DND-41 (cell line): Measurements from ENCODE around the gene POU2AF1.

Experiments
- ATAC-seq: fragments of 200-7000 bp; cut with Tn5 transposase; 3 replicates; pipeline ENCODE4 v1.9.1; 2021; ENCODE audit warnings: low read depth; ENCODE audit not compliant: insufficient read depth
- DNase-seq: peaks from one replicate; pipeline ENCODE4 v3.0.0-alpha.2; 2020
- H2AFZ ChIP-seq: 2 replicates; pipeline ENCODE4 v1.6.0; 2012; ENCODE audit warnings: low read depth, low read length
- H3K27ac ChIP-seq: 2 replicates; pipeline ENCODE4 v1.5.1; 2012; ENCODE audit warnings: low read length, inconsistent platforms
- H3K27me3 ChIP-seq: fragments of 200-600 bp; sonication (generic); 2 replicates; pipeline ENCODE4 v1.6.0; 2012; ENCODE audit warnings: low read length, mild to moderate bottlenecking, inconsistent platforms; ENCODE audit not compliant: insufficient read depth, poor library complexity
- H3K36me3 ChIP-seq: 2 replicates; pipeline ENCODE4 v1.5.1; 2012; ENCODE audit warnings: low read length, inconsistent platforms; ENCODE audit not compliant: insufficient read depth
- H3K4me1 ChIP-seq: 2 replicates; pipeline ENCODE4 v1.5.1; 2012; ENCODE audit warnings: mild to moderate bottlenecking, low read length; ENCODE audit not compliant: insufficient read depth
- H3K4me2 ChIP-seq: 2 replicates; pipeline ENCODE4 v1.6.0; 2012; ENCODE audit warnings: mild to moderate bottlenecking, moderate library complexity, low read length, inconsistent platforms; ENCODE audit not compliant: insufficient read depth
- H3K4me3 ChIP-seq, 2 experiments: fragments of 200-600 bp in 1 of 2; shearing (Covaris generic) in 1 of 2; 2 replicates each; pipeline ENCODE4 v1.5.1; 2012 to 2016; ENCODE audit warnings: inconsistent platforms in 2 of 2, low read length in 2 of 2, mild to moderate bottlenecking in 2 of 2, low read depth in 1 of 2, moderate library complexity in 1 of 2
- H3K79me2 ChIP-seq: 2 replicates; pipeline ENCODE4 v1.6.0; 2012; ENCODE audit warnings: low read length, inconsistent platforms; ENCODE audit not compliant: insufficient read depth
- H3K9ac ChIP-seq: 2 replicates; pipeline ENCODE4 v1.6.0; 2012; ENCODE audit warnings: low read depth, mild to moderate bottlenecking, inconsistent platforms, low read length, moderate library complexity
- H3K9me3 ChIP-seq: 2 replicates; pipeline ENCODE4 v1.5.1; 2012; ENCODE audit warnings: low read length, moderate library complexity, mild to moderate bottlenecking, inconsistent platforms; ENCODE audit not compliant: insufficient read depth, severe bottlenecking
- H4K20me1 ChIP-seq: 2 replicates; pipeline ENCODE4 v1.6.0; 2012; ENCODE audit warnings: low read length; ENCODE audit not compliant: insufficient read depth
- CTCF ChIP-seq: IDR thresholded peaks from 2 replicates; pipeline ENCODE4 v1.5.1; 2012; ENCODE audit warnings: borderline replicate concordance, low read length, moderate library complexity, mild to moderate bottlenecking; ENCODE audit not compliant: poor library complexity, severe bottlenecking; ENCODE audit errors: extremely low read depth
- EZH2 ChIP-seq: IDR thresholded peaks from 3 replicates; pipeline ENCODE4 v1.6.1; 2012; ENCODE audit warnings: borderline replicate concordance, low read depth, mild to moderate bottlenecking, moderate library complexity, low read length, inconsistent platforms; ENCODE audit not compliant: severe bottlenecking

Gene POU2AF1

DNA sequence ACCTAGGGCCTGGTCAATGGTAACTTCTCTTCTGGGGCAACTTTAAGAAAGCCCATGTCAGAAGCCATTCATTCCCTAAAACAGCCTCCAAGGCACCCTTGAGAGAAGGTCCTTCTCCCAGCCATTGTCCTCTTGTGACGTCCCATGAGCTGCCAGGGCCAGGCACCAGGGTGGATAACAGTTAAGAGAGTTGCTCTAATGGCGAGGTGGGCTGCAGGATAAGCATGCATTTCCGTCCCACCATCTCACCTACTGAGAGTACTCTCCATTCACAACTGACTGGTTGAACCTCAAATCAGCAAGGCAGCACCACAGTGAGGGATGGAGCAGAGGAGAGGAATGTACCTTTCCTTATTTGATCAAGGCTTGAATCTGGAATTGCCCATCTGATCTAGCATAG lies 14.6 kb downstream of the POU2AF1 start:
- no peak for DNase-seq
- no peaks in the 10 kb centered on the region for H3K27me3 ChIP-seq
- H3K4me1 ChIP-seq: no peaks in the 10 kb centered on the region
- no peak overlapping the region for H3K4me3 ChIP-seq
- TF ChIP-seq CTCF (no peak), EZH2 (no peak)
- H3K4me2 ChIP-seq: no peak overlapping the region
- ATAC-seq: no peak
- no peak overlapping the region for H3K27ac ChIP-seq
- no peaks in the 10 kb centered on the region for H3K9me3 ChIP-seq
- no peak overlapping the region for H3K9ac ChIP-seq
- no peaks in the 10 kb centered on the region for H3K79me2 ChIP-seq
- peaks cover 4% of the 10 kb centered on the region; the same call in 1 of the 2 replicates for H3K36me3 ChIP-seq
- no peak overlapping the region for H2AFZ ChIP-seq
- no peaks in the 10 kb centered on the region for H4K20me1 ChIP-seq

GRCh38 chr11:111363985-111364384 lies 15.1 kb downstream of the POU2AF1 start:
- H3K27me3 ChIP-seq: no peaks in the 10 kb centered on the region
- no peaks in the 10 kb centered on the region for H3K9me3 ChIP-seq
- H3K4me1 ChIP-seq: no peaks in the 10 kb centered on the region
- no peak overlapping the region for H3K27ac ChIP-seq
- H4K20me1 ChIP-seq: no peaks in the 10 kb centered on the region
- TF ChIP-seq EZH2 (no peak), CTCF (no peak)
- ATAC-seq: no peak
- H3K36me3 ChIP-seq: peaks cover 4% of the 10 kb centered on the region; the same call in 1 of the 2 replicates
- H3K4me2 ChIP-seq: no peak overlapping the region
- no peak for DNase-seq
- no peak overlapping the region for H3K9ac ChIP-seq
- no peak overlapping the region for H2AFZ ChIP-seq
- H3K4me3 ChIP-seq: no peak overlapping the region
- H3K79me2 ChIP-seq: no peaks in the 10 kb centered on the region

DNA sequence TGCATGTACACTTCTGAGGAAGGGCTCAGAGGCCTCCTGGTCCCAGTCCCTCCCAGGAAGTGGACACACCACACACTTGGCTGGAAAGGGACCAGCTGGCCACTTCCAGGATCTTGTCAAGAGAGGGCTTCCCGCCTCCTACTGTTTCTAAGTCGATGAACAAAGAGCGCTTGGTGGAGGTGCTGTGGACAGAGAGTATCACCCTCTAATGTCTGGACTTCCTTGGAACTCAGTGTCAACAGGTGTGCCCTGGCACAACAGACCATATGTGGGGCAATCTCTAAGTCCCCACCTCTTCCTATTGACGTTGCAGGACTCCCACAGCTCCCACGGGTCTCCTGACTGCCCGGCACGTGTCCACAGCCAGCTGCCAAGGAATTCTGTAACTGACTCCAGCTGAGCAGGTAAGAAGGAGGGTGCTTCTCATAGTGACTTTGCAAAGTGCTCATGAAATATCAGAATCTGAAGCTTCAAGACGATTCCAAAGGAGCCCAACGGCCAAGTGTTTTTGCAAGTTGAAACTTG lies 16.1 kb downstream of the POU2AF1 start:
- no peaks in the 10 kb centered on the region for H3K4me1 ChIP-seq
- ATAC-seq (no peak), DNase-seq (no peak)
- H3K36me3 ChIP-seq: peaks cover 4% of the 10 kb centered on the region; the same call in 1 of the 2 replicates
- no peaks in the 10 kb centered on the region for H4K20me1 ChIP-seq
- no peak overlapping the region for H2AFZ ChIP-seq
- no peaks in the 10 kb centered on the region for H3K27me3 ChIP-seq
- H3K4me2 ChIP-seq: no peak overlapping the region
- H3K9ac ChIP-seq: no peak overlapping the region
- no peaks in the 10 kb centered on the region for H3K9me3 ChIP-seq
- TF ChIP-seq CTCF (no peak), EZH2 (no peak)
- no peaks in the 10 kb centered on the region for H3K79me2 ChIP-seq
- no peak overlapping the region for H3K4me3 ChIP-seq
- no peak overlapping the region for H3K27ac ChIP-seq
